Ishikawa (cell line): ENCODE data around the gene CSNK2A2.

Experiments
- CEBPB ChIP-seq: IDR thresholded peaks from 2 replicates; pipeline ENCODE4 v1.6.1; 2012
- CREB1 ChIP-seq: IDR thresholded peaks from 2 replicates; pipeline ENCODE4 v1.6.1; 2012; ENCODE audit warnings: low read depth
- EGR1 ChIP-seq: IDR thresholded peaks from 2 replicates; pipeline ENCODE4 v1.6.1; 2012
- EP300 ChIP-seq: IDR thresholded peaks from 2 replicates; pipeline ENCODE4 v1.6.1; 2012; ENCODE audit warnings: borderline replicate concordance
- FOXM1 ChIP-seq: IDR thresholded peaks from 2 replicates; pipeline ENCODE4 v1.6.1; 2012; ENCODE audit warnings: low read depth, borderline replicate concordance
- MAX ChIP-seq: IDR thresholded peaks from 2 replicates; pipeline ENCODE4 v1.6.1; 2012
- NFIC ChIP-seq: IDR thresholded peaks from 2 replicates; pipeline ENCODE4 v1.6.1; 2012
- RAD21 ChIP-seq: IDR thresholded peaks from 2 replicates; pipeline ENCODE4 v1.6.1; 2012; ENCODE audit warnings: low read depth
- REST ChIP-seq: IDR thresholded peaks from 2 replicates; pipeline ENCODE4 v1.6.1; 2012; ENCODE audit warnings: low read depth, mild to moderate bottlenecking
- TAF1 ChIP-seq: IDR thresholded peaks from 2 replicates; pipeline ENCODE4 v1.6.1; 2012; ENCODE audit warnings: low read depth, mild to moderate bottlenecking
- TCF12 ChIP-seq: IDR thresholded peaks from 2 replicates; pipeline ENCODE4 v1.6.1; 2012; ENCODE audit warnings: low read depth
- TEAD4 ChIP-seq: IDR thresholded peaks from 2 replicates; pipeline ENCODE4 v1.6.1; 2012
- USF1 ChIP-seq: IDR thresholded peaks from 2 replicates; pipeline ENCODE4 v1.6.1; 2012
- YY1 ChIP-seq: IDR thresholded peaks from 2 replicates; pipeline ENCODE4 v1.6.1; 2012; ENCODE audit warnings: low read depth
- ZBTB7A ChIP-seq: IDR thresholded peaks from 2 replicates; pipeline ENCODE4 v1.6.1; 2012; ENCODE audit warnings: low read depth

Gene CSNK2A2

GRCh38 chr16:58125781-58126335 is 72.0 kb downstream of the CSNK2A2 start:
- no peak for TF ChIP-seq TAF1
- no peak for TF ChIP-seq RAD21
- no peak for TF ChIP-seq FOXM1
- TF ChIP-seq EGR1, result no peak
- TF ChIP-seq MAX, result no peak
- no peak for TF ChIP-seq TEAD4
- no peak for TF ChIP-seq REST
- TF ChIP-seq NFIC, result no peak
- no peak for TF ChIP-seq ZBTB7A

- TF ChIP-seq CREB1, result no peak
- TF ChIP-seq CEBPB, result no peak
- no peak for TF ChIP-seq REST
- TF ChIP-seq NFIC, result no peak
- no peak for TF ChIP-seq TAF1
- no peak for TF ChIP-seq TEAD4
- no peak for TF ChIP-seq EGR1
- no peak for TF ChIP-seq TCF12
- TF ChIP-seq USF1, result no peak
- no peak for TF ChIP-seq EP300
These were observed 72.9 kb downstream of the CSNK2A2 start for GRCh38 chr16:58125041-58125440.

- TF ChIP-seq TCF12 (no peak), CREB1 (no peak)
These were observed 73.3 kb downstream of the CSNK2A2 start for GRCh38 chr16:58124601-58124915.

GRCh38 chr16:58123896-58124600 is 73.9 kb downstream of the CSNK2A2 start:
- TF ChIP-seq EP300 (no peak), RAD21 (no peak), FOXM1 (no peak), EGR1 (no peak), TAF1 (no peak), CREB1 (no peak), ZBTB7A (no peak), MAX (no peak), TCF12 (no peak), NFIC (no peak), CEBPB (no peak), USF1 (no peak), YY1 (no peak), REST (no peak), TEAD4 (no peak)

- TF ChIP-seq RAD21 (no peak), NFIC (no peak), EP300 (no peak), MAX (no peak), EGR1 (no peak), TEAD4 (no peak), ZBTB7A (no peak)
These were observed 76.8 kb downstream of the CSNK2A2 start for GRCh38 chr16:58121132-58121531.
